VCaP (cell line): ENCODE measurements around the gene CBX8.
A peak's percentile ranks its signal among the peaks of the same experiment; 100 is the strongest.

ENCODE experiments used
- H3K27ac ChIP-seq: fragments of 450-650 bp; 2 replicates; pipeline ENCODE4 v1.5.1; 2017
- CTCF ChIP-seq: fragments of 450-650 bp; conservative IDR thresholded peaks from 2 replicates; pipeline ENCODE4 v1.5.1; 2017; ENCODE audit warnings: mild to moderate bottlenecking, moderate library complexity

CBX8 gene

GRCh38 chr17:79837888-79838521 is 41.1 kb upstream of the CBX8 start:
- TF ChIP-seq CTCF: no peak
- H3K27ac ChIP-seq: peak overlapping the region; percentile 86

- H3K27ac ChIP-seq: peak overlapping the region; percentile 86
- peak; percentile 49 for TF ChIP-seq CTCF
Measured at GRCh38 chr17:79836972-79837887, 40.4 kb upstream of the CBX8 start.

- no peak for TF ChIP-seq CTCF
- peak overlapping the region; percentile 86 for H3K27ac ChIP-seq
Measured at GRCh38 chr17:79836510-79836971, 39.7 kb upstream of the CBX8 start.

- no peak for TF ChIP-seq CTCF
- peak overlapping the region; percentile 86 for H3K27ac ChIP-seq
Measured at GRCh38 chr17:79835953-79836509, 39.2 kb upstream of the CBX8 start.

GRCh38 chr17:79835470-79835899 is 38.6 kb upstream of the CBX8 start:
- TF ChIP-seq CTCF: no peak

GRCh38 chr17:79834565-79835469 is 37.9 kb upstream of the CBX8 start:
- H3K27ac ChIP-seq: peak overlapping the region; percentile 86; the same call in 1 of the 2 replicates
- TF ChIP-seq CTCF: peak; percentile 74

More at GRCh38 chr17:79835470-79835899, 38.6 kb upstream of the CBX8 start:
- peak overlapping the region; percentile 86 for H3K27ac ChIP-seq
